ENCODE results near the gene NEUROD4.

Gene NEUROD4

GRCh38 chr12:55019784-55020183 is at the start of gene NEUROD4:
NEUROD4 (plus strand) TSS chr12:55019974; CDS start chr12:55026440, 6,466 bp downstream.
- no peaks in the 10 kb centered on the region for H4K20me1 ChIP-seq (ENCODE audit: insufficient read depth, low read length)
- H3K4me1 ChIP-seq (ENCODE audit: low read length) = no peaks in the 10 kb centered on the region
- no peak within 1 kb of the TSS for H3K9ac ChIP-seq (ENCODE audit: low read length)
- H2AFZ ChIP-seq (ENCODE audit: low read depth, low read length) = no peak within 1 kb of the TSS
- H3K79me2 ChIP-seq (ENCODE audit: low read length) = no peaks in the 10 kb centered on the region
- no peak within 1 kb of the TSS for H3K27ac ChIP-seq (ENCODE audit: low read length)
- no peaks in the 10 kb centered on the region for H3K9me3 ChIP-seq (ENCODE audit: insufficient read depth, low read length)
- peaks cover 26% of the 10 kb centered on the region for H3K27me3 ChIP-seq (ENCODE audit: low read depth, low read length)
- TF ChIP-seq EZH2phosphoT487 (IDR thresholded peaks at IDR 0.05; ENCODE audit: low read depth) (no peak), CTCF (IDR thresholded peaks at IDR 0.05; ENCODE audit: low read depth, low read length) (no peak)
- H3K4me3 ChIP-seq (ENCODE audit: low read length) = no peak within 1 kb of the TSS
- no peak within 1 kb of the TSS for H3K4me2 ChIP-seq (ENCODE audit: low read length)
- H3K36me3 ChIP-seq (replicated peaks; ENCODE audit: low read depth, low read length) = no peaks in the 10 kb centered on the region

- no peak overlapping the region for H3K27ac ChIP-seq (ENCODE audit: low read length)
- H3K36me3 ChIP-seq (replicated peaks; ENCODE audit: low read depth, low read length) = peaks cover 21% of the 10 kb centered on the region
- no peaks in the 10 kb centered on the region for H3K27me3 ChIP-seq (ENCODE audit: low read depth, low read length)
- H3K9ac ChIP-seq (ENCODE audit: low read length) = no peak overlapping the region
- TF ChIP-seq CTCF (IDR thresholded peaks at IDR 0.05; ENCODE audit: low read depth, low read length) = no peak
- TF ChIP-seq EZH2phosphoT487 (IDR thresholded peaks at IDR 0.05; ENCODE audit: low read depth) = no peak
- no peaks in the 10 kb centered on the region for H4K20me1 ChIP-seq (ENCODE audit: insufficient read depth, low read length)
- H3K9me3 ChIP-seq (ENCODE audit: insufficient read depth, low read length) = no peaks in the 10 kb centered on the region
- no peak overlapping the region for H3K4me2 ChIP-seq (ENCODE audit: low read length)
- H3K79me2 ChIP-seq (ENCODE audit: low read length) = no peaks in the 10 kb centered on the region
- no peak overlapping the region for H3K4me3 ChIP-seq (ENCODE audit: low read length)
- H3K4me1 ChIP-seq (ENCODE audit: low read length) = no peaks in the 10 kb centered on the region
- no peak overlapping the region for H2AFZ ChIP-seq (ENCODE audit: low read depth, low read length)
These were observed 49.0 kb upstream of the NEUROD4 start for GRCh38 chr12:54970741-54971140.

- H2AFZ ChIP-seq (ENCODE audit: low read depth, low read length) = no peak overlapping the region
- H3K27me3 ChIP-seq (ENCODE audit: low read depth, low read length) = no peaks in the 10 kb centered on the region
- TF ChIP-seq EZH2phosphoT487 (IDR thresholded peaks at IDR 0.05; ENCODE audit: low read depth) (no peak), CTCF (IDR thresholded peaks at IDR 0.05; ENCODE audit: low read depth, low read length) (no peak)
- peaks cover 5% of the 10 kb centered on the region for H3K36me3 ChIP-seq (replicated peaks; ENCODE audit: low read depth, low read length)
- H3K4me2 ChIP-seq (ENCODE audit: low read length) = no peak overlapping the region
- no peak overlapping the region for H3K27ac ChIP-seq (ENCODE audit: low read length)
- no peaks in the 10 kb centered on the region for H3K9me3 ChIP-seq (ENCODE audit: insufficient read depth, low read length)
- H3K79me2 ChIP-seq (ENCODE audit: low read length) = no peaks in the 10 kb centered on the region
- H3K4me3 ChIP-seq (ENCODE audit: low read length) = no peak overlapping the region
- H3K4me1 ChIP-seq (ENCODE audit: low read length) = no peaks in the 10 kb centered on the region
- H3K9ac ChIP-seq (ENCODE audit: low read length) = no peak overlapping the region
- no peaks in the 10 kb centered on the region for H4K20me1 ChIP-seq (ENCODE audit: insufficient read depth, low read length)
These were observed 46.2 kb upstream of the NEUROD4 start for GRCh38 chr12:54973556-54973955.

- no peaks in the 10 kb centered on the region for H4K20me1 ChIP-seq (ENCODE audit: insufficient read depth, low read length)
- TF ChIP-seq CTCF (IDR thresholded peaks at IDR 0.05; ENCODE audit: low read depth, low read length) (no peak), EZH2phosphoT487 (IDR thresholded peaks at IDR 0.05; ENCODE audit: low read depth) (no peak)
- H3K9ac ChIP-seq (ENCODE audit: low read length) = no peak overlapping the region
- H3K4me1 ChIP-seq (ENCODE audit: low read length) = no peaks in the 10 kb centered on the region
- no peaks in the 10 kb centered on the region for H3K27me3 ChIP-seq (ENCODE audit: low read depth, low read length)
- H3K79me2 ChIP-seq (ENCODE audit: low read length) = no peaks in the 10 kb centered on the region
- H3K4me2 ChIP-seq (ENCODE audit: low read length) = no peak overlapping the region
- H3K27ac ChIP-seq (ENCODE audit: low read length) = no peak overlapping the region
- H2AFZ ChIP-seq (ENCODE audit: low read depth, low read length) = no peak overlapping the region
- no peak overlapping the region for H3K4me3 ChIP-seq (ENCODE audit: low read length)
- H3K36me3 ChIP-seq (replicated peaks; ENCODE audit: low read depth, low read length) = peaks cover 10% of the 10 kb centered on the region
- no peaks in the 10 kb centered on the region for H3K9me3 ChIP-seq (ENCODE audit: insufficient read depth, low read length)
These were observed 45.5 kb upstream of the NEUROD4 start for GRCh38 chr12:54974279-54974678.
